ENCODE measurements around the gene UNC79.

GRCh38 chr14:93691042-93691780 lies 260.5 kb downstream of the UNC79 start:
- TF ChIP-seq POLR2A (IDR thresholded peaks at IDR 0.05): no peak
- no peak for TF ChIP-seq CTCF (IDR thresholded peaks at IDR 0.05)
- TF ChIP-seq EP300 (IDR thresholded peaks at IDR 0.05; ENCODE audit: low read depth): no peak

Measured in transverse colon (tissue), 3 donors.